HG03558 (cell line): Measurements from ENCODE around the gene CASQ2.

Experiments
- ATAC-seq: cut with Tn5 transposase; IDR thresholded peaks from one replicate; pipeline ENCODE4 v1.9.1; 2021; ENCODE audit warnings: moderate number of reproducible peaks; ENCODE audit not compliant: unreplicated experiment; ENCODE audit errors: extremely low read depth

The CASQ2 gene

GRCh38 chr1:115705085-115705951 is 63.2 kb downstream of the CASQ2 start:
- no peak for ATAC-seq

- no peak for ATAC-seq
Measured at GRCh38 chr1:115702959-115703358, 65.6 kb downstream of the CASQ2 start.

- ATAC-seq, result no peak
Measured at GRCh38 chr1:115701090-115701489, 67.4 kb downstream of the CASQ2 start.

- no peak for ATAC-seq
Measured at GRCh38 chr1:115697619-115698018, 70.9 kb downstream of the CASQ2 start.

- no peak for ATAC-seq
Measured at GRCh38 chr1:115694805-115695204, 73.7 kb downstream of the CASQ2 start.

GRCh38 chr1:115692224-115692623 is 76.3 kb downstream of the CASQ2 start:
- no peak for ATAC-seq

GRCh38 chr1:115690972-115691371 is 77.5 kb downstream of the CASQ2 start:
- no peak for ATAC-seq

GRCh38 chr1:115687744-115688143 is 80.8 kb downstream of the CASQ2 start:
- no peak for ATAC-seq

GRCh38 chr1:115685029-115685705 is 83.3 kb downstream of the CASQ2 start:
- ATAC-seq, result no peak

- no peak for ATAC-seq
Measured at GRCh38 chr1:115682792-115683191, 85.7 kb downstream of the CASQ2 start.

GRCh38 chr1:115680730-115681111 is 87.8 kb downstream of the CASQ2 start:
- no peak for ATAC-seq

- ATAC-seq, result no peak
Measured at GRCh38 chr1:115679141-115679611, 89.3 kb downstream of the CASQ2 start.

GRCh38 chr1:115678141-115678540 is 90.4 kb downstream of the CASQ2 start:
- no peak for ATAC-seq

- no peak for ATAC-seq
Measured at GRCh38 chr1:115677565-115677964, 90.9 kb downstream of the CASQ2 start.

GRCh38 chr1:115677182-115677555 is 91.3 kb downstream of the CASQ2 start:
- peak; percentile 56 for ATAC-seq

- peak; percentile 20 for ATAC-seq
Measured at GRCh38 chr1:115676498-115677181, 91.9 kb downstream of the CASQ2 start.

GRCh38 chr1:115672224-115673009 is 96.1 kb downstream of the CASQ2 start:
- no peak for ATAC-seq

- no peak for ATAC-seq
Measured at GRCh38 chr1:115671176-115671934, 97.2 kb downstream of the CASQ2 start.

- ATAC-seq, result no peak
Measured at GRCh38 chr1:115670476-115671175, 97.9 kb downstream of the CASQ2 start.
